ENCODE results near the gene MKNK1. TPM values are rescaled to one million over a fixed set of nuclear protein-coding genes. Genes with fewer than 3 reads are reported as not detected.

The MKNK1 gene
- total and polyA plus RNA-seq, 2 of the 8 experiments (the other 6 are each of a cell fraction or from before 2014, with no cell fraction given), result 13.9 to 21.5 TPM

GRCh38 chr1:46533179-46533864 is 70.7 kb downstream of the MKNK1 start (continued):
- no peak for TF ChIP-seq USF2 (IDR thresholded peaks at IDR 0.05; ENCODE audit: low read length)
- no peak for TF ChIP-seq SIN3A (conservative IDR thresholded peaks at IDR 0.05 in 1 of 2, IDR thresholded peaks at IDR 0.05 in 1 of 2; ENCODE audit: low read depth in 1 of 2, low read length in 2 of 2)
- TF ChIP-seq SIRT6 (IDR thresholded peaks at IDR 0.05; ENCODE audit: low read length), result no peak
- no peak for TF ChIP-seq SP2 (IDR thresholded peaks at IDR 0.05; ENCODE audit: low read length)
- TF ChIP-seq RNF2 (IDR thresholded peaks at IDR 0.05; ENCODE audit: borderline replicate concordance, low read depth, low read length, missing control alignments, poor library complexity, severe bottlenecking), result no peak
- TF ChIP-seq TEAD4 (IDR thresholded peaks at IDR 0.05; ENCODE audit: low read depth, low read length), result no peak
- no peak for TF ChIP-seq CBX5 (IDR thresholded peaks at IDR 0.05; ENCODE audit: low read depth, low read length)
- TF ChIP-seq EP300 (IDR thresholded peaks at IDR 0.05; ENCODE audit: borderline replicate concordance in 1 of 2, low read depth in 2 of 2, low read length in 2 of 2), result no peak
- no peak for TF ChIP-seq CHD2 (IDR thresholded peaks at IDR 0.05; ENCODE audit: low read length)
- no peak for TF ChIP-seq EGR1 (IDR thresholded peaks at IDR 0.05; ENCODE audit: borderline replicate concordance, low read depth, low read length)
- peak; percentile 31; the same call in 1 of the 2 replicates for TF ChIP-seq MAX (IDR thresholded peaks at IDR 0.05)
- TF ChIP-seq RAD21 (IDR thresholded peaks at IDR 0.05 in 1 of 2, conservative IDR thresholded peaks at IDR 0.05 in 1 of 2; ENCODE audit: low read depth in 2 of 2, low read length in 2 of 2), result no peak
- TF ChIP-seq CTCF (IDR thresholded peaks at IDR 0.05; ENCODE audit: control extremely low read depth in 1 of 3, insufficient read depth in 1 of 3, low read depth in 1 of 3, low read length in 3 of 3), result peak in 1 of 3 experiments; percentile 22; a peak in 1 of 4 replicates
- no peak for TF ChIP-seq SRF (IDR thresholded peaks at IDR 0.05; ENCODE audit: low read depth, low read length)
- no peak for TF ChIP-seq CEBPB (IDR thresholded peaks at IDR 0.05; ENCODE audit: low read depth, low read length)
- TF ChIP-seq JUN (IDR thresholded peaks at IDR 0.05; ENCODE audit: low read depth, low read length), result no peak
- no peak for TF ChIP-seq CHD1 (IDR thresholded peaks at IDR 0.05; ENCODE audit: low read depth, low read length)
- TF ChIP-seq SP1 (IDR thresholded peaks at IDR 0.05; ENCODE audit: low read depth, low read length), result no peak
- no peak for TF ChIP-seq NANOG (IDR thresholded peaks at IDR 0.05; ENCODE audit: insufficient read depth, low read depth, low read length, poor library complexity, severe bottlenecking)
- no peak for TF ChIP-seq ASH2L (IDR thresholded peaks at IDR 0.05; ENCODE audit: low read length)

All from H1 (cell line).